ENCODE measurements around the gene PIGQ.

The PIGQ gene

GRCh38 chr16:534135-534534, 35.6 kb upstream of the PIGQ start:
- DNase-seq (ENCODE audit: low read depth), result no peak

GRCh38 chr16:534856-535445, 34.8 kb upstream of the PIGQ start:
- no peak for DNase-seq (ENCODE audit: low read depth)

- DNase-seq (ENCODE audit: low read depth), result no peak
Observed at GRCh38 chr16:535446-536405, 34.0 kb upstream of the PIGQ start.

- no peak for DNase-seq (ENCODE audit: low read depth)
Observed at GRCh38 chr16:536746-537145, 33.0 kb upstream of the PIGQ start.

GRCh38 chr16:537415-538335, 32.1 kb upstream of the PIGQ start:
- DNase-seq (ENCODE audit: low read depth), result no peak

GRCh38 chr16:539901-540530, 29.8 kb upstream of the PIGQ start:
- DNase-seq (ENCODE audit: low read depth), result no peak

- DNase-seq (ENCODE audit: low read depth), result no peak
Observed at GRCh38 chr16:540645-541340, 29.0 kb upstream of the PIGQ start.

GRCh38 chr16:543301-544164, 26.2 kb upstream of the PIGQ start:
- no peak for DNase-seq (ENCODE audit: low read depth)

GRCh38 chr16:544517-544916, 25.3 kb upstream of the PIGQ start:
- DNase-seq (ENCODE audit: low read depth), result no peak

- no peak for DNase-seq (ENCODE audit: low read depth)
Observed at GRCh38 chr16:546909-547770, 22.6 kb upstream of the PIGQ start.

- no peak for DNase-seq (ENCODE audit: low read depth)
Observed at GRCh38 chr16:548586-548985, 21.2 kb upstream of the PIGQ start.

- DNase-seq (ENCODE audit: low read depth), result no peak
Observed at GRCh38 chr16:549544-550263, 20.1 kb upstream of the PIGQ start.

- DNase-seq (ENCODE audit: low read depth), result no peak
Observed at GRCh38 chr16:551210-551609, 18.6 kb upstream of the PIGQ start.

- DNase-seq (ENCODE audit: low read depth), result no peak
Observed at GRCh38 chr16:552171-552570, 17.6 kb upstream of the PIGQ start.

GRCh38 chr16:553601-554296, 16.0 kb upstream of the PIGQ start:
- no peak for DNase-seq (ENCODE audit: low read depth)

GRCh38 chr16:554297-554621, 15.5 kb upstream of the PIGQ start:
- no peak for DNase-seq (ENCODE audit: low read depth)

- DNase-seq (ENCODE audit: low read depth), result no peak
Observed at GRCh38 chr16:554640-555365, 15.0 kb upstream of the PIGQ start.

All from activated T-cell treated with anti-CD3 and anti-CD28 coated beads for 24 hours (primary cell).